ENCODE measurements around the gene ATMIN.

Gene ATMIN

GRCh38 chr16:81006813-81007695, 28.6 kb upstream of the ATMIN start, which contains the start of the genes CENPN and CMC2:
Gene CENPN, plus strand, starts transcription at chr16:81007214. Its CDS starts 4,726 bp downstream, at chr16:81011940.
Gene CMC2, minus strand, starts transcription at chr16:81006885. Its CDS starts 9,491 bp downstream, at chr16:80997394.
- DNase-seq: peak; percentile 95

- no peak for DNase-seq
These were observed 27.2 kb upstream of the ATMIN start for GRCh38 chr16:81008505-81008789.

GRCh38 chr16:81012974-81013373, 22.7 kb upstream of the ATMIN start:
- DNase-seq: no peak

- no peak for DNase-seq
These were observed 21.0 kb upstream of the ATMIN start for GRCh38 chr16:81014672-81015071.

GRCh38 chr16:81018496-81018895, 17.1 kb upstream of the ATMIN start:
- no peak for DNase-seq

GRCh38 chr16:81026429-81026828, 9.2 kb upstream of the ATMIN start:
- DNase-seq: no peak

GRCh38 chr16:81029930-81030604, 5.6 kb upstream of the ATMIN start:
- DNase-seq: no peak

- peak; percentile 40 for DNase-seq
These were observed 521 bp downstream of the ATMIN start for GRCh38 chr16:81035975-81036750.

- DNase-seq: no peak
These were observed 1.2 kb downstream of the ATMIN start for GRCh38 chr16:81036751-81037350.

- DNase-seq: no peak
These were observed 4.5 kb downstream of the ATMIN start for GRCh38 chr16:81040131-81040530.

GRCh38 chr16:81040842-81041241, 5.2 kb downstream of the ATMIN start:
- DNase-seq: no peak

GRCh38 chr16:81041696-81042095, 6.1 kb downstream of the ATMIN start:
- DNase-seq: no peak

- DNase-seq: no peak
These were observed 7.2 kb downstream of the ATMIN start for GRCh38 chr16:81042821-81043220.

- DNase-seq: no peak
These were observed 18.1 kb downstream of the ATMIN start for GRCh38 chr16:81053761-81054160.

- no peak for DNase-seq
These were observed 25.1 kb downstream of the ATMIN start for GRCh38 chr16:81060576-81061306.

- no peak for DNase-seq
These were observed 25.6 kb downstream of the ATMIN start for GRCh38 chr16:81061307-81061640.

- DNase-seq: no peak
These were observed 26.4 kb downstream of the ATMIN start for GRCh38 chr16:81061871-81062608.

- DNase-seq: no peak
These were observed 31.0 kb downstream of the ATMIN start for GRCh38 chr16:81066681-81067080.

- no peak for DNase-seq
These were observed 31.5 kb downstream of the ATMIN start for GRCh38 chr16:81067166-81067565.

GRCh38 chr16:81069063-81069462, 33.4 kb downstream of the ATMIN start:
- DNase-seq: no peak

GRCh38 chr16:81070979-81071378, 35.3 kb downstream of the ATMIN start:
- no peak for DNase-seq

GRCh38 chr16:81071805-81072204, 36.2 kb downstream of the ATMIN start:
- no peak for DNase-seq
